ENCODE results near the gene FEV.
"Not testable (repeated sequence)": the region's sequence is repeated elsewhere in the genome, so short reads cannot be mapped to it uniquely, and the experiment has no call there.

FEV gene

DNA sequence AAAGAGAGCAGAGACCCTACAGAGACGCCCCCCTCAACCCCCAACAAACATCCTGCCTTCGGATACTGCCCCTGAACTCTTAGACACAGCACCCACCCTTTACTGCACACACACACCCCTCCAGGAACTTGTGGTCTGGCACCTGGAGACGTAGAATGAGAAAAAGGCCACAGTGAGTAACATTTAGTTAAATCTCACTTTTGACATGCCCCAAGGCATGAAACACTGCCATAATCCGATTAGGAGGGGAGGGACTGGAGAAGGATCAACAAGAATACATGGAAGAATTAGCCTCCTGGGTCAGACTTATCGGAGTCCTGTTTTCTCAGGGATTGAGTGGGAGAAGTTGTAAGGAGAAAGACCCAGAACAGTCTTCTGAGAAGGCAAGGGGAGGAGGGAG is 21.4 kb downstream of the FEV start:
- DNase-seq: no peak

DNA sequence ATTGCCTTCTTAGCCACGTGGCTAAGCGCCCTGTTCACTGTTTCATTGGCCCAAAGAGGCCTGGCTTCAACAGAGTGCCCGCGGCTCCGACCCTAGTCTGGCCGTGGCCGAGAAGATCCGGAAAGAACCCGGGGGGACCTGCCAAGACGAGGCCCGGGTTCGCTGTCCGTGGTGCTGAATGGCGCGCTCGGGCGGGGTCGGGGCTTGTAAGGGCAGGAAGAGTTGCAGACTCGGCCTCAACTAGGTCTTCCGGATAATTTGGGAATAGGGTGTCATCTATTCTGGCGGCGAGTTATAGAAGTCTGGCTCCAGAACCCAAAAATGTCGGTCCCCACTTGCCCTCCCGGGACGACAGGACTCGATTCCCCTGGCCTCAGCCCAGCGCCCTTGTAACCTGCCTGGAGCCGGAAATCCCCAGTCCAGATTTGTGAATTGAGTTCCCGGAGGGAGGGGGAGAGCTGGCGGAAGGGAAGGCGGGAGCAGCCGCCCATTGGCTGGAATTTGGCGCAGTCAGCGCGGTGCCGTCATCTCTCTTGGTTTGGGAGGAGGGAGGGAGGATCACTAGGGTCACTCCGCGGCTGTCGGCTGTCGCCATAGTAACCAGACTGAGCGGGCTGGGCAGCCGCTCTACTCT is 22.0 kb downstream of the FEV start:
- DNase-seq: peak; percentile 43

- no peak for DNase-seq
Observed at GRCh38 chr2:218961651-218962570, 23.1 kb downstream of the FEV start.

DNA sequence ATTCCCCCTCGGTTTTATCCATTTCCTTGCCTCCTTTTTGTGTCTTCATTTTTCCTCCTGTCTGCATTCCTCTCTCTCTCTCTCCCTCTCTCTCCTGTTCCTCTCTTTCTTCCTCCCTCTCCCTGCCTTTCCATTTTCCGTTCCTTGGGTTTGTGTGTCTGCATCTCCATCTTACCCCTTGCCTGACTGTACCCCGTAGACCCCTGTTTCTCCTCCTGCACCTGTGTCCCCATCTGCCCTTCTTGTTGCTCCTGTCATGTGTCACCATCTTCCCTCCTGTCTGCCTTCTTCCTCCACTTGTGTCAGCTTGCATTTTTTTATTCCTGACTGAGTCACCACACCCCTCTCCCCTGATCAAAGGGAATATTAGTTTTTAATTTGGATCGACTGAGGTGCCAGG is 23.8 kb downstream of the FEV start:
- DNase-seq: no peak

GRCh38 chr2:218960309-218961165 is 24.4 kb downstream of the FEV start:
- DNase-seq: no peak

- DNase-seq: no peak
Observed at GRCh38 chr2:218959761-218960308, 25.1 kb downstream of the FEV start.

- DNase-seq: peak; percentile 36
Observed at GRCh38 chr2:218959141-218959731, 25.7 kb downstream of the FEV start, which contains the start of gene CDK5R2. CDK5R2 (plus strand) TSS chr2:218959666; CDS start chr2:218959821, 155 bp downstream.

DNA sequence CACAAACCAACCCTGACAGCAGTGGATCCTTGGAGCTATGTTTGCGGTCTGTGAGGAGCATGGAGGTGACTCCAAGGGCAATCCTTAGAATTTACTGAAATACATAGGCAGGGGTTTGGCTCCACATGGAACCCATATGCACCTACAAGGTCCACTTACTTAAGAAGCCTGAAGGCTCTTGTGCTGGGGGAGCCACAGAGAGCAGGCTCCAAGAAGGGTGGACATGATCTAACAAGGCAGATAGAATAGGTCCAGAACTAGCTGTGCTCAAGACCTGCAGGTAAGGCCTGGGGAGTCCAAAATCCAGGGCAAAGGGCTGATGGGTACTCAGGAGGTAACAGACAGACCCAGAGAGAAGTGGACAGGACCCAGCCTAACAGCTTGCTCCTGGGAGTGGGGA is 26.7 kb downstream of the FEV start:
- no peak for DNase-seq

- DNase-seq: no peak
Observed at GRCh38 chr2:218957671-218958070, 27.3 kb downstream of the FEV start.

DNA sequence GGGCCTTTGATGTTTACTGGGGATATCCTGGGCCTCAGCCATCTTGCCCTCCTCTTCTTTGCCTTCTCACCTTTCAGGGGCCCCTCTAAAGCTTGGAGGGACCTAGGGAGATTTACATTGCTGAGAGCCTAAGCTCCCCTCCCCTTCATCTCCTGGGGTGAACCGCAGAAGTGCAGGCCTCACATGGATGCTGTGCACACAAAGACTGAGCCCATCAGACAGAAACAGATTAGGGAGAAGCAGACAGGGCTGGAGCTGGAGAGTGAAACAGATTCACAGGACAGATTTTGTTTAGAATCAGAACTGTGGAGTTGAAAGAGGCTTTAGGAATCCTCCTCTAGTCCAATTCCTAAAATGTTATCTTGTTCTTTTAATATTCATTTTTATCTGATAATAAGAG is 28.9 kb downstream of the FEV start:
- DNase-seq: no peak

GRCh38 chr2:218954541-218955300 is 30.3 kb downstream of the FEV start:
- no peak for DNase-seq

DNA sequence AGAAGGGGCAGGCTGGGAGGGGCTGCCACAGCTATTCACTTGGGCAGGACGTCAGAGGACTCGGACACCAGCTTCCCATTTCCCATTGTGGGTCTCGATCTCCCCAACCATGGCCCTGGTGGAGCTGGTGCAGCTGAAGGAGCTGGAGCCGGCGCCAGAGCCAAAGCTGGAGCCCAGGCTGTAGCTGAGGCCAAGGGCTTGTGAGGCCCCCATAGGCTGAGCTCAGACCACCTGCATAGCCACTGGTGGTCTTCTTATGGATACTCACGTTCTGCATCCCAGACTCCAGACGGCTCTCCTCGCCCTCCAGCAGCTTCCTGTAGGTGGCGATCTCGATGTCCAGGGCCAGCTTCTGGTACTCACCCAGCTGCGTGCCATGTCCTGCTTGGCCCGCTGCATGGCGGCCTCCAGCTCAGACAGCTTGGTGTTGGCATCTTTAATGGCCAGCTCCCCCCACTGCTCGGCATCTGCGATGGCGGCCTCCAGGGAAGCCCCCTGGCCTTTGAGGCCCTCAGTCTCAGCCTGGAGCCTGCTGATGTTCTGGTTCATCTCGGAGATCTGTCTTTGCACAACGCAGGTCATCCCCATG is 31.5 kb downstream of the FEV start:
- DNase-seq: no peak

DNA sequence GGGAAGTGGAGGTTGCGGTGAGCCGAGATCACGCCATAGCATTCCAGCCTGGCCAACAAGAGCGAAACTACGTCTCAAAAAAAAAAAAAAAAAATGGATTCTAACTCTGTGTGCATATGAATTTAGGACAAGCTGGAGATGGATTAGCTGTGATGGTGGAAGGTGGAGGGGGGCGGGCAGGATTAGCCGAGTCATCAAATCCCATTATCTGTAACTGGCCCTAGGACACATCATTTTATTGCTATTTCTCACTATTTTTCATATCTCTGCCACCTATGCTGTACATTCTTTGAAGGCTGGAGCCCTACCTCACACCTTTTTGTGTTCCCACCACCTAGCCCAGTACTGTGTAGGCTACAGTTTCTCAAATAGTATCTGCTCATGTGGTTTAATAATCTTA is 32.8 kb downstream of the FEV start:
- DNase-seq: no peak

DNA sequence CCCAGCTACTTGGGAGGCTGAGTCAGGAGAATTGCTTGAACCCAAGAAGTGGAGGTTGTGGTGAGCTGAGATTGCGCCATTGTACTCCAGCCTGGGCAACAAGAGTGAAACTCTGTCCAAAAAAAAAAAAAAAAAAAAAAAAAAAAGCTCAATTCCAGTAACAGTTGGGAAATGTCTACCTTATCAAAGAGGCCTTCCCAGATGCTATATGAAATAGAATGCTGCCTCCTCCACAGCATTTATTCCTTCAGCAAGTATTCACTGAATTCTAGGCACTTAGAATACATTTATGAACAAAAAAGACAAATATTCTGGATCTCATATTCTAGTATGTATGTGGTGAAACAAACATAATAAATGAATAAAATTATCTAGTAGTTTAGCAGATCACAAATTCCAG is 38.4 kb downstream of the FEV start:
- DNase-seq: no peak

DNA sequence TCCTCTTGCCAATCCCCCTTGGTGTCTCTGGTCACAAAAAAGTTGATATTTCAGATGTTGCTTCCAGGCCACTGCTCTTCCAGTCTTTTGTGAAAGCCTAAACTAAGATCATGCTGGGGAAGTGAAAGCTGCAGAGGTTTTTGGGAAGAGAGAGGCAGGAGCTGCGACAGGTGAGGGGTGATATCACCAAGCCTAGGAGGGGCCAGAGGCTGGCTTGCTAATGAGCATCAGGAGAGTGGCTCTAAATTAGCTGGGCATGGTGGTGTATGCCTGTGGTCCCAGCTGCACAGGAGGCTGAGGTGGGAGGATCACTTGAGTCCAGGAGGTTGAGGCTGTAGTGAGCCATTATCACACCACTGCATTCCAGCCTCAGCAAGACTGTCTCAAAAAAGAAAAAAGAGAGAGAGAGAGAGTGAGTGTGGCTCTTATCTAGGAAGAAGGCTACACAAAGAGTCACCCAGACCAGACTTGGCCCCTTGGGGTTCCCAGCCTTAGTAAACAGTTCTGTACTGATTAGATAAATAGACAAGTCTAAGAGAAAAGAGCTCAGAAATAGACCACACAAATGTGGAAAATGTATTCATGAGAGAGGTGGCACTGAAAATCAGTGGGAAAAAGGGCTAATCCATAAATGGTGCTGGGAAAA is 40.1 kb downstream of the FEV start:
- no peak for DNase-seq

- not testable (repeated sequence) for DNase-seq
Observed at GRCh38 chr2:218931751-218932150, 53.2 kb downstream of the FEV start.
